DOHH2 (cell line): ENCODE results near the gene CRYGD.

Experiments used
- EZH2phosphoT487 ChIP-seq: fragments of 200-600 bp; sonication (generic); IDR thresholded peaks from 2 replicates; pipeline ENCODE4 v1.6.1; 2017; ENCODE audit warnings: borderline replicate concordance, mild to moderate bottlenecking, antibody characterized with exemption, low read length, moderate library complexity, mixed read lengths
- TF ChIP-seq, protein P1 (sequence below): fragments of 200-600 bp; sonication (generic); IDR thresholded peaks from one replicate; pipeline ENCODE4 v1.5.1; 2014; ENCODE audit warnings: antibody characterized with exemption, mild to moderate bottlenecking, low read depth, low read length; ENCODE audit not compliant: poor library complexity, severe bottlenecking

DNA sequence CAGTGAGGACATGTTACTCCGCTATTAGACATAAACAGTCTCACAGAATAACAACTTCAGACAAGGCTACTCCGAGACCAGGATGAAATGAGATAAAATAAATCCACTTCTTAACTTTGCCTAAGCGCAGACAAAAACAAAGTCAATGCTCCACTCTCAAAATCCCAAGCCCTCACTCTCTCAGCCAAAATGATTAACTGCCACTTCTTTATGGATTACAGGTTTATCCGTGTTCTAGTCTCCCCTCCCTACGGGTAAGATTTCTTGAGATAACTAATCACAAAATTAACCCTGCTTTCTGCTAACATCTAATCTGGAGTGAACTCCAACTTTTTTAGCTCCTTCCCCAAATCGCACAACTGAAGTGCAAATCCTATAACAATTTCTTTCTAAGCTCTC lies 6.4 kb upstream of the CRYGD start:
- TF ChIP-seq, protein P1, sequence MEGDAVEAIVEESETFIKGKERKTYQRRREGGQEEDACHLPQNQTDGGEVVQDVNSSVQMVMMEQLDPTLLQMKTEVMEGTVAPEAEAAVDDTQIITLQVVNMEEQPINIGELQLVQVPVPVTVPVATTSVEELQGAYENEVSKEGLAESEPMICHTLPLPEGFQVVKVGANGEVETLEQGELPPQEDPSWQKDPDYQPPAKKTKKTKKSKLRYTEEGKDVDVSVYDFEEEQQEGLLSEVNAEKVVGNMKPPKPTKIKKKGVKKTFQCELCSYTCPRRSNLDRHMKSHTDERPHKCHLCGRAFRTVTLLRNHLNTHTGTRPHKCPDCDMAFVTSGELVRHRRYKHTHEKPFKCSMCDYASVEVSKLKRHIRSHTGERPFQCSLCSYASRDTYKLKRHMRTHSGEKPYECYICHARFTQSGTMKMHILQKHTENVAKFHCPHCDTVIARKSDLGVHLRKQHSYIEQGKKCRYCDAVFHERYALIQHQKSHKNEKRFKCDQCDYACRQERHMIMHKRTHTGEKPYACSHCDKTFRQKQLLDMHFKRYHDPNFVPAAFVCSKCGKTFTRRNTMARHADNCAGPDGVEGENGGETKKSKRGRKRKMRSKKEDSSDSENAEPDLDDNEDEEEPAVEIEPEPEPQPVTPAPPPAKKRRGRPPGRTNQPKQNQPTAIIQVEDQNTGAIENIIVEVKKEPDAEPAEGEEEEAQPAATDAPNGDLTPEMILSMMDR = no peak
- TF ChIP-seq EZH2phosphoT487 = no peak
